ENCODE measurements around the gene LYZ.
A peak's percentile ranks its signal among the peaks of the same experiment; 100 is the strongest.

The LYZ gene

DNA sequence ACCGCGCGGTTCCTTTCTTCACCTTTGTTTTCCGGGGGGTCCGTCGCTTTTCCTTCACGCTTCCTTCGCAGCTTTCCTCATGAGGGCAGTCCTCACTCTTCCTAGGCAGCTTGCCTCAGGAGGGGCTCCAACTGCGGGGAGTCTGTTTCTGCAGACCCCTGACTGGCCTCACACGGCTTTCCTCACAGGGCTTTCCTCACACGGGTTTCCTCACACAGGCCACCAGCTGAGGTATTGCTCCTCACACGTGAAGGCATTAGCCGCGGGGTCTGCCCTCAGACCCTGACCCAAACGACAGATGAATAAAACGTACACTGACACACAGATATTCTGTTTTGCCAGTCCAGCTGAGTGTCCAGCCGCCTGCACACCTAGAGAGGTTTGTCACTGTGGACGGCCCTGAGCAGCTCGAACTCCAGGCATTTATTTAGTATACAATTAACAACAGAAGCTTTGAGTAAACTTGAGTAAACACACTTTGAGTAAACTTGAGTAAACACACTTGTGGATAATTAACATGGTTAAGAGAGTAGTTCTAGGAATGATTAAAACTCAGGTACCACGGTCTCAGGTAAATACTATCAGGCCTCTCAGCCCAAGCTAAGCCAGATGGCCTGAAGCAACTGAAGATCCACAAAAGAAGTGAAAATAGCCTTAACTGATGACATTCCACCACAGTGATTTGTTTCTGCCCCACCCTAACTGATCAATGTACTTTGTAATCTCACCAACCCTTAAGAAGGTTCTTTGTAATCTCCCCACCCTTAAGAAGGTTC, 16.1 kb upstream of the LYZ start:
- peak overlapping the region; percentile 65 for H3K27ac ChIP-seq

DNA sequence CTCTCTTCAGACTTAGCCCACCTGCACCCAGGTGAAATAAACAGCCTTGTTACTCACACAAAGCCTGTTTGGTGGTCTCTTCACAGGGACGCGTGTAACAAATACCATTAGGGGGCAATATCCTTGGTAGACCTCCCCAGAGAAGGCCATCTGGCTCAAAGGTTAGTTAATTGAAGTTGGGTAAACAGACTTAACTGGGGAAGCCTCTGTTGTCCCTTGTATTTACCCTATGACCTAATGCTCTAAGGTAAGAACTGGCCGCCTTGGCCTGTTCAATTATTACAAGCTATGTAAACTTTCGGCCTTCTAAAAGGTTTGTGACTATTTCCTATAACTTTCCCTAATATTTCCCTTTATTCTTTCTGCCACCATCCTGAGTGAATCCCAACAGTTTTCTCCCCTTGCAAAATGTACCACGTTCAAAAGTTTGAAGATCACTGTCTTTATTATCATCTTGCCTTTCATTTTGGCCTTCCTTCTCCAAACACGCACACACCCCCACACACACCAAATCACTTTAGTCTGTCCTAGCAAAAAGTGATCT, 15.3 kb upstream of the LYZ start:
- peak overlapping the region; percentile 65 for H3K27ac ChIP-seq
- no peak for TF ChIP-seq ZFX (IDR thresholded peaks at IDR 0.05; ENCODE audit: borderline replicate concordance)
- TF ChIP-seq, protein P1, sequence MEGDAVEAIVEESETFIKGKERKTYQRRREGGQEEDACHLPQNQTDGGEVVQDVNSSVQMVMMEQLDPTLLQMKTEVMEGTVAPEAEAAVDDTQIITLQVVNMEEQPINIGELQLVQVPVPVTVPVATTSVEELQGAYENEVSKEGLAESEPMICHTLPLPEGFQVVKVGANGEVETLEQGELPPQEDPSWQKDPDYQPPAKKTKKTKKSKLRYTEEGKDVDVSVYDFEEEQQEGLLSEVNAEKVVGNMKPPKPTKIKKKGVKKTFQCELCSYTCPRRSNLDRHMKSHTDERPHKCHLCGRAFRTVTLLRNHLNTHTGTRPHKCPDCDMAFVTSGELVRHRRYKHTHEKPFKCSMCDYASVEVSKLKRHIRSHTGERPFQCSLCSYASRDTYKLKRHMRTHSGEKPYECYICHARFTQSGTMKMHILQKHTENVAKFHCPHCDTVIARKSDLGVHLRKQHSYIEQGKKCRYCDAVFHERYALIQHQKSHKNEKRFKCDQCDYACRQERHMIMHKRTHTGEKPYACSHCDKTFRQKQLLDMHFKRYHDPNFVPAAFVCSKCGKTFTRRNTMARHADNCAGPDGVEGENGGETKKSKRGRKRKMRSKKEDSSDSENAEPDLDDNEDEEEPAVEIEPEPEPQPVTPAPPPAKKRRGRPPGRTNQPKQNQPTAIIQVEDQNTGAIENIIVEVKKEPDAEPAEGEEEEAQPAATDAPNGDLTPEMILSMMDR (IDR thresholded peaks at IDR 0.05): no peak

More for the DNA sequence above, 16.1 kb upstream of the LYZ start:
- TF ChIP-seq ZFX (IDR thresholded peaks at IDR 0.05; ENCODE audit: borderline replicate concordance): no peak
- TF ChIP-seq, protein P1 (IDR thresholded peaks at IDR 0.05): no peak

DNA sequence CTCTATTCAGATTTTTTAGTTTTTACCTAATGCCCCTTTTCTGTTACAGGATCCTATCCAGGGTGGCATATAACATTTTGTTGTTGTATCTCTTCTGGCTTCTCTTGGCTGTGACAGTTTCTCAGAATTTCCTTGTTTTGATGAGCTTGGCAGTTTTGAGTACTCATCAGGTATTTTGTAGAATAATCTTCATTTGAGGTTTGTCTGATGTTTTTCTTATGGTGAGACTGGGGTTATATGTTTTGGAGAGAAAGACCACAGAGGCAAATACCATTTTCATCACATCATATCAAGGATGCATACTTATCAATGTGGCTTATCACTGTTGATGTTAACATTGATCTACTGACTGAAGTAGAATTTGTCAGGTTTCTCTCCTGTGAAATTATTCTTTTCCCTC, 14.0 kb upstream of the LYZ start:
- H3K27ac ChIP-seq: no peak overlapping the region
- no peak for TF ChIP-seq ZFX (IDR thresholded peaks at IDR 0.05; ENCODE audit: borderline replicate concordance)
- TF ChIP-seq, protein P1 (IDR thresholded peaks at IDR 0.05): no peak

DNA sequence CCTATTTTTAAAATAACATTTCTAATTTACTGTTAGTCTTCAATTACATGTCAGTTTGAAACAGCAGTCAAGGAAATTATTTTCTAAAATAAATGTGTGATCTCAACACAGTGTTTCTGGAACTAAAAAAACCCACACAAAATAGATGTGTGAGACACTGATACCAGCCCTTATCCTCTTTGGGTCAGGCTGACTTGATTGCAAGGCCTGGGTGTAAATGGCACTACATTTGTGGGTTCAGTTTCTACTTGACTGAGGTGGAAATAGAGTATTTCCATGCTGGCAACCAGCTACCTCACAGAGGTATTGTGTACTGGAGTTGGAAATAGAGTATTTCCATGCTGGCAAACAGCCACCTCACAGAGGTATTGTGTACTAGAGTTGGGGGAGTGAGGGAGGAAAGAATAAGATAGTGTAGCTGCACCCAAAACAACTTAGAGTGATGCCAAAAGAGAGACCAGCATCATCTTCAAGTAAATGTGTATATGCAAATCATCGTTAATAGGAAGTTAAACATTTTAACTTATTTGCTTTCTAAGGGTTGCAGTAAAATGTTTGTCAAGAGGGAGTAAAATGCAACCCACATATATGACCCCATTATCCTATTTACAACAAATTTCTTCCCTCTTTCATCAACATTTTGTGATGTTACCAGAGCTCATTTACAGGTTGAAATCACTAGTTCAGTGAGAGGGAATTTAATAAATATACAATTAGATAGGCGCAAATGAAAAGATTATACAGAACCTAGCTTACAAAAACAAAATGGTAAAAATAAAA, 10.7 kb upstream of the LYZ start:
- TF ChIP-seq, protein P1 (IDR thresholded peaks at IDR 0.05): no peak
- no peak for TF ChIP-seq ZFX (IDR thresholded peaks at IDR 0.05; ENCODE audit: borderline replicate concordance)
- no peak overlapping the region for H3K27ac ChIP-seq

DNA sequence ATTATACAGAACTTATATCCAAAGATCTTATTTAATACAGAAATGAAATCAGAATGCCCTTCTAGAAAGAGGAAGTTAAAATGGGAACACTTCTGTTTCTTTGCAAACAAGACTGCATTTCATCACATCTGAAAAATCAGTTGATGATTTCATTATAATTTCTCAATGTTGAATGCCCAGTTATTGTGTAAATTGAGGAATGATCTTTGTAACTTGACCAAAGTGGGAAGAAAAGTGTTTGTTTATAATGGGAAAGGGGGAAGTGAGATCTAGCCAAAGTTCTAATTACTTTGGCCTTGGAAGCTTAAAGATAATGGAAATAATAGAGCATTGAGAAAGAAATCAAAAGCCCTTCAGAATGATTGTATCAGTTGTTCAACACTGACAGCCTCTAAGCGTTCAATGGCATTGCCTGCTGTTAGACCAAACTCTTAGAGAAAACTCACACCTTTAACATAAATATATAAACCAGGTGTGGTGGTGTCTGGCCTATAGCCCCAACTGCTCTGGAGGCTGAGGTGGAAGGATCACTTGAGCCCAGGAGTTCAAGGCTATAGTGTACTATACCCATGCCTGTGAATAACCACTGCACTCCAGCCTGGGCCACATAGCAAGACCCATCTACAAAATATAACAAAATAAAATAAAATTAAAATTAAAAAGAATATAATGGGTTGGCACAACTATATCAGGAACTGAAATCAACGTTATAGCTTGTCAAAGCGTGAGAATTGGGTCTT, 9.9 kb upstream of the LYZ start:
- H3K27ac ChIP-seq: no peak overlapping the region
- TF ChIP-seq, protein P1 (IDR thresholded peaks at IDR 0.05): no peak
- TF ChIP-seq ZFX (IDR thresholded peaks at IDR 0.05; ENCODE audit: borderline replicate concordance): no peak

DNA sequence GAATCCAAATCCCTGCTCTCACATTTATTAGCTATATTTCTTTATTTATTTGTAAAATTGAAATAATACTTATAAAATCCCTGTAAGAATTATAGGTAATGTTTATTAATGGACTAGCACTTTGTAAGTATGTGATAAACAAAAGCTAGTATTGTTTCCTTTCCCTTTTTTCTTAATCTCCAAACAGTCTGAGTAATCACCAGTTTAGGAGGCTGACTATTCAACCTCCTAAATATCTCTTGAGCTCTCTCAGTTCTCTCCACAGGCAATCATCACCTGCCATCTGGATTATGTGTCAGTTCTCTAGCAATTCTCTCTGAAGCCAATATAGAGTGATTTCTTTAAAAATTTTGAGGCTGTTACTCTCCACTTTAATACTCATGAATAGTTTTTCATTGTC, 9.2 kb upstream of the LYZ start:
- TF ChIP-seq ZFX (IDR thresholded peaks at IDR 0.05; ENCODE audit: borderline replicate concordance): no peak
- TF ChIP-seq, protein P1 (IDR thresholded peaks at IDR 0.05): no peak
- H3K27ac ChIP-seq: no peak overlapping the region

Data from 22Rv1 (cell line).